Thyroid gland (tissue), 4 donors: ENCODE results near the gene CCDC158. TPM values are rescaled to one million over a fixed set of nuclear protein-coding genes. Genes with fewer than 3 reads are reported as not detected.

Source experiments
- DNase-seq, 2 donors: peaks; one replicate each; pipeline ENCODE4 v3.0.0-alpha.2; 2019
- H3K27ac ChIP-seq, 3 donors: fragments of 200-600 bp; sonication (generic); 1 replicate in 2 of 3; 2 replicates in 1 of 3; pipeline ENCODE4 v1.5.1; 2016 to 2019; ENCODE audit warnings: mild to moderate bottlenecking in 1 of 3, moderate library complexity in 1 of 3
- H3K27me3 ChIP-seq: fragments of 200-600 bp; sonication (generic); one replicate; pipeline ENCODE4 v1.5.1; 2019
- H3K36me3 ChIP-seq, 2 donors: fragments of 200-600 bp; sonication (generic); one replicate each; pipeline ENCODE4 v1.5.1; 2016 to 2019
- H3K4me1 ChIP-seq, 2 donors: fragments of 200-600 bp; sonication (generic); one replicate each; pipeline ENCODE4 v1.5.1; 2017 to 2019
- H3K4me3 ChIP-seq, 3 donors: fragments of 200-600 bp; sonication (generic); replicated peaks in 1 of 3; 1 replicate in 2 of 3; 2 replicates in 1 of 3; pipeline ENCODE4 v1.5.1; 2016; ENCODE audit warnings: mild to moderate bottlenecking in 1 of 3
- H3K9me3 ChIP-seq: fragments of 200-600 bp; sonication (generic); one replicate; pipeline ENCODE4 v1.5.1; 2017
- POLR2A ChIP-seq, 2 donors: fragments of 450-650 bp; IDR thresholded peaks; one replicate each; pipeline ENCODE4 v1.6.1; 2017; ENCODE audit warnings: antibody characterized with exemption in 2 of 2, mild to moderate bottlenecking in 2 of 2, moderate library complexity in 1 of 2
- WGBS, 2 donors: methylation state at CpG; one replicate each; pipeline ENCODE4 v1.1.5; 2017; 5-methylcytosine and 5-hydroxymethylcytosine counted together
- intact Hi-C: fragments of 100-400 bp; cut with DNase I; formaldehyde crosslinking; loops from one replicate; pipeline ENCODE4 v1.15.1; 2023
- total RNA-seq, 4 donors: library from RNA; depleted of rRNA; stranded (reverse); fragments of >200 nt; gene quantifications; one replicate each; pipeline ENCODE4 v1.2.3, GENCODE V29; 2016
- TF ChIP-seq, protein P1 (sequence below), 6 experiments: fragments of 200-600 bp in 3 of 6; fragments of 450-650 bp in 3 of 6; sonication (generic) in 3 of 6; IDR thresholded peaks; one replicate each; pipeline ENCODE4 v1.5.1; 2016 to 2019; ENCODE audit warnings: antibody characterized with exemption in 6 of 6, mild to moderate bottlenecking in 2 of 6, inconsistent platforms in 1 of 6, moderate library complexity in 1 of 6

Gene CCDC158
- total RNA-seq, result 1 to 10 TPM; 2.0 to 5.8 (median 3.5) TPM

DNA sequence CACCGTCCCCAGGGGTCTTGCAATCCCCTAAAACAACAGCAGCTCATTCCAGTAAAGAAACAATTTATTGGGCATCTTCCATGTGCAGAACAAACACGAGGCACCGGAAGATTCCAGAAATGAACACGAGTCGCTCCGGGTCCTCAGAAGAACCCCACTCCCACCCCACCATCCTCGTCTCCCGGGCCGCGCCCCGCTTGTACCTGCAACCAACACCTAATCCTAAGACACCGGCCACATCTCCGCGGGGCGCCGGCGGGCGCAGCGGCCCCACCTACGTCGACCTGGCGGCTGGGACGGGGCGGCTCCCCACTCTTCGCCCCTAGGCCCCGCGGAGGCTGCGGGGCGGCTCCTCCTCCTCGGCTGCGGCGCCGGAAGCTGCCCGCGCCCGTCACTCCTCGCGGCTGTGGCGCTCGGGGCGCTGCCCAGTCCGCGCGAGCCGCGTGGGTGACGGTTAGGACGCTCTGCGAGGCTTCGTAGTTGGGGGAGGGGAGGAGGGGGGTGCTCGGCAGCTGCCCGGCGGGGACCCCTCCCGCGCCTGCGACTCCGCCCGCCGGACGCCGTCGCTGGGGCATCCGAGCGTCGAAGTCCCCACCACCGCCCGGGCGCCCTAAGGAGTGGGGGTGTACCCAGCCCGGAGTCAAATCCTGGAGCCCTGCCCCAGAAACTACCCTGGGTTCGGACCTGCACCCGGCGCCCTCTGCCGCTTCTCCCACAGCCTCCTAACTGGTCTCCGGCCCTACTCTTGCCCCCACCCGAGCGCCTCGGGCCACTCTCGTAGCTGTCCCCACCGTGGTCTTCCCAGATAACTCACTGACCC, at the start of gene CCDC158:
CCDC158 (minus strand) TSS at position 380 of the 820 bp plus-strand sequence. CDS start 17,934 bp downstream, outside the sequence.
- Histone ChIP-seq H3K27me3 (no peaks in the 10 kb centered on the region), H3K36me3 (no peaks in the 10 kb centered on the region), H3K9me3 (no peaks in the 10 kb centered on the region), H3K27ac (peak within 1 kb of the TSS in 2 of 3 donors; percentile 33 to 39), H3K4me3 (peak within 1 kb of the TSS; percentile 22 to 58 (median 38)), H3K4me1 (peaks cover 3 to 5% of the 10 kb centered on the region in 2 donors)
- WGBS, 2 donors, result 8 to 10% methylated on average over 34 to 54 of the region's 79 CpGs
- TF ChIP-seq, protein P1, sequence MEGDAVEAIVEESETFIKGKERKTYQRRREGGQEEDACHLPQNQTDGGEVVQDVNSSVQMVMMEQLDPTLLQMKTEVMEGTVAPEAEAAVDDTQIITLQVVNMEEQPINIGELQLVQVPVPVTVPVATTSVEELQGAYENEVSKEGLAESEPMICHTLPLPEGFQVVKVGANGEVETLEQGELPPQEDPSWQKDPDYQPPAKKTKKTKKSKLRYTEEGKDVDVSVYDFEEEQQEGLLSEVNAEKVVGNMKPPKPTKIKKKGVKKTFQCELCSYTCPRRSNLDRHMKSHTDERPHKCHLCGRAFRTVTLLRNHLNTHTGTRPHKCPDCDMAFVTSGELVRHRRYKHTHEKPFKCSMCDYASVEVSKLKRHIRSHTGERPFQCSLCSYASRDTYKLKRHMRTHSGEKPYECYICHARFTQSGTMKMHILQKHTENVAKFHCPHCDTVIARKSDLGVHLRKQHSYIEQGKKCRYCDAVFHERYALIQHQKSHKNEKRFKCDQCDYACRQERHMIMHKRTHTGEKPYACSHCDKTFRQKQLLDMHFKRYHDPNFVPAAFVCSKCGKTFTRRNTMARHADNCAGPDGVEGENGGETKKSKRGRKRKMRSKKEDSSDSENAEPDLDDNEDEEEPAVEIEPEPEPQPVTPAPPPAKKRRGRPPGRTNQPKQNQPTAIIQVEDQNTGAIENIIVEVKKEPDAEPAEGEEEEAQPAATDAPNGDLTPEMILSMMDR (IDR thresholded peaks at IDR 0.05), result peak in 1 of 6 experiments; percentile 6
- TF ChIP-seq POLR2A (IDR thresholded peaks at IDR 0.05), result peak in 1 of 2 donors; percentile 43
- DNase-seq, result peak; percentile 34 to 47
- intact Hi-C loops, result no loop called here

DNA sequence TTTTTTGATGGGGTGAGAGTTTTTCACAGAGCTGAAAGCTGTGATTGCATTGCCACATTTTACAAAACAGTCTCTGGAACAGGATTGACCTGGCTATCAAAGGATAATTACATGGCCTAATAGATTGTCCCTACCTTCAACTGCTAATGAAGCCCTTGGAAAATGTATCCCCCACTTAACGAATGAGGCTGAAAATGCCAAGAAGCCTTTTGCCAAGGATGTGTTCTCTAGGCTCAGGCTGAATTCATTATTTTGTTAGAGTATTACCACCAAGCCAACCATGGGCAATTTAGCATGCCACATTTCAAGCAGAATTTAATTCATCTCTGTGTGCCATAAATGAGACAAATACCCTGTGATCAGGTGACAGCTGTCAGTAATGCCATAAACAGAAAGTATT, 49.6 kb upstream of the CCDC158 start:
- TF ChIP-seq POLR2A (IDR thresholded peaks at IDR 0.05), result no peak
- TF ChIP-seq, protein P1 (IDR thresholded peaks at IDR 0.05), result no peak

DNA sequence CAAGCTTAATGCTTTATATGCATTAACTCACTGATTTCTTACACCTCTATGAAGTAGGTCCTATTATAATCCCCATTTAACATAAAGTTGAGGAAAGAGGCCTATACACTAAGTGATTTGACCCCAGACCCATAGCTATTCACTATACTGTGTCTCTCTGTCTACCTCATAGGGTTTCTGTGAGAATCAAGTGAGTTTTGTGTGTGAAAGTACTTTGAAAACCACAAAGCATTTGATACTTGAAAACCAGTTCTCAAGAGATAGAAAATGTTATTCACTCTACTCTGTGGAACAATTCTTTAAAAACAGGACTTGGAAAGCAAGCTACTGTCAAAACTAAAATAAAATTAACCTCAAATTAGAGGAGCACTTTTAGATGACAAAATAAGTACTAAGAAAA, 49.1 kb upstream of the CCDC158 start:
- intact Hi-C loops, result no loop called here

More for the DNA sequence above, 49.6 kb upstream of the CCDC158 start:
- DNase-seq, result no peak
- H3K4me3 ChIP-seq, result no peak overlapping the region
- peaks cover 13 to 17% of the 10 kb centered on the region in 2 donors for H3K4me1 ChIP-seq
- no peaks in the 10 kb centered on the region for H3K36me3 ChIP-seq
- H3K9me3 ChIP-seq, result no peaks in the 10 kb centered on the region
- WGBS, 2 donors, result 17 to 32% methylated on average over 1 of the region's 1 CpG
- peak overlapping the region; percentile 23 to 79 (median 77) for H3K27ac ChIP-seq
- no peaks in the 10 kb centered on the region for H3K27me3 ChIP-seq
- intact Hi-C loops, result no loop called here

DNA sequence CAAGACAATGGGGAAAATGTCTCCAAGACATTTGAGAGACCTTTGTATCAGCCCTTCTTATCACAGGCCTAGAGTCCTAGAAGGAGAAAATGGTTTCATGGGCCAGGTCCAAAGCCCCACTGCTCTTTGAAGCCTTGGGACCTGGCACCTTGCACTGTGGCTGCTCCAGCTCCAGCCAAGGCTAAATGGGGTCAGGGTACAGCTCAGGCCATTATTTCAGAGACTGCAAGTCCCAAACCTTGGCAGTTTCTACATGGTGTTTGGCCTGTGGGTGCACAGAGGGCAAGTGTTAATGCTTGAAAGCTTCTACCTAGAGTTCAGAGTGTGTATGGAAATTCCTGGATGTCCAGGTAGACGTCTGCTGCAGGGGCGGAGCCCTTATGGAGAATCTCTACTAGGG, 42.6 kb upstream of the CCDC158 start:
- TF ChIP-seq, protein P1 (IDR thresholded peaks at IDR 0.05), result no peak
- TF ChIP-seq POLR2A (IDR thresholded peaks at IDR 0.05), result no peak
- Histone ChIP-seq H3K4me3 (no peak overlapping the region), H3K27ac (no peak overlapping the region), H3K36me3 (no peaks in the 10 kb centered on the region), H3K9me3 (no peaks in the 10 kb centered on the region), H3K4me1 (peaks cover 13 to 16% of the 10 kb centered on the region in 2 donors), H3K27me3 (no peaks in the 10 kb centered on the region)
- no peak for DNase-seq
- intact Hi-C loops, result no loop called here
- WGBS, 2 donors, result 93 to 100% methylated on average over 2 of the region's 2 CpGs

More for the DNA sequence above, 49.1 kb upstream of the CCDC158 start:
- DNase-seq, result no peak
- Histone ChIP-seq H3K36me3 (no peaks in the 10 kb centered on the region), H3K4me3 (no peak overlapping the region), H3K27ac (peak overlapping the region; percentile 23 to 79 (median 77)), H3K4me1 (peaks cover 13 to 17% of the 10 kb centered on the region in 2 donors), H3K27me3 (no peaks in the 10 kb centered on the region), H3K9me3 (no peaks in the 10 kb centered on the region)
- TF ChIP-seq POLR2A (IDR thresholded peaks at IDR 0.05), result no peak
- TF ChIP-seq, protein P1 (IDR thresholded peaks at IDR 0.05), result no peak

DNA sequence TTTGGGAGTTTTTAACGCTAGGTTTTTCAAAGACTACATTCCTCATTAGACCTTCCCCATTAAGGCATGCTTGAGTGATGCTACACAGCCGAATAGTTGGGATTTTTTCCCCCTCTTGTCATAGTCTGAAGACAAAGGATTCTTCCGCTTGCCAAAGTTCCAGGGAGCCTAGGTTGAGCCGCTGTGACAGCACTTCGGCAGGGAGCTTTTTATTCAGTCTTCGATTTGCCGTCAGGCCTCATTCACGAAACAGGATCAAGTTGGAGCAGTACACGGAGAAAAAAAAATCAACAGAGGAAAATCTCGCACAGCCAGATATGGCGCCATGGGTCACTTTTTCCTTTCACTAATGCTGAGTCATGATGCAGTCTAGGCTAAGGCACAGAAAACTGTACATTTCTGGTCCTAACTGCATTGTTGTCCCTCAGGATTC, 38.4 kb upstream of the CCDC158 start:
- intact Hi-C loops, result no loop called here
- Histone ChIP-seq H3K27ac (peak overlapping the region; percentile 85 to 93 (median 90)), H3K4me3 (no peak overlapping the region), H3K36me3 (no peaks in the 10 kb centered on the region), H3K9me3 (no peaks in the 10 kb centered on the region), H3K27me3 (no peaks in the 10 kb centered on the region), H3K4me1 (peaks cover 19 to 22% of the 10 kb centered on the region in 2 donors)
- DNase-seq, result peak; percentile 44 to 65
- whole genome bisulfite sequencing, 2 donors, result 27 to 30% methylated on average over 11 of the region's 11 CpGs
- TF ChIP-seq, protein P1 (IDR thresholded peaks at IDR 0.05), result no peak
- TF ChIP-seq POLR2A (IDR thresholded peaks at IDR 0.05), result peak in 1 of 2 donors; percentile 48
